Testis (tissue), 3 donors: ENCODE data around the gene MATN1. TPM values are rescaled to one million over a fixed set of nuclear protein-coding genes. Genes with fewer than 3 reads are reported as not detected.

ENCODE experiments used
- DNase-seq: peaks from one replicate; pipeline ENCODE4 v3.0.0-alpha.2; 2019
- H3K27ac ChIP-seq, 2 donors: fragments of 200-600 bp; sonication (generic); one replicate each; pipeline ENCODE4 v1.5.1; 2019
- H3K27me3 ChIP-seq: fragments of 200-600 bp; sonication (generic); one replicate; pipeline ENCODE4 v1.5.1; 2019
- H3K36me3 ChIP-seq: fragments of 200-600 bp; sonication (generic); one replicate; pipeline ENCODE4 v1.5.1; 2017; ENCODE audit warnings: low read depth; ENCODE audit errors: missing control alignments
- H3K4me1 ChIP-seq: fragments of 200-600 bp; sonication (generic); one replicate; pipeline ENCODE4 v1.5.1; 2019
- H3K4me3 ChIP-seq, 2 donors: fragments of 200-600 bp; sonication (generic); one replicate each; pipeline ENCODE4 v1.5.1; 2017 to 2019
- H3K9me3 ChIP-seq: fragments of 200-600 bp; sonication (generic); one replicate; pipeline ENCODE4 v1.5.1; 2017
- CTCF ChIP-seq, 3 experiments: fragments of 450-650 bp in 2 of 3; fragments of 200-600 bp in 1 of 3; sonication (generic) in 1 of 3; IDR thresholded peaks; one replicate each; pipeline ENCODE4 v1.5.1; 2016 to 2019; ENCODE audit warnings: antibody characterized with exemption in 3 of 3, mild to moderate bottlenecking in 2 of 3, moderate library complexity in 1 of 3
- POLR2A ChIP-seq: fragments of 450-650 bp; IDR thresholded peaks from one replicate; pipeline ENCODE4 v1.6.1; 2017; ENCODE audit warnings: antibody characterized with exemption, mild to moderate bottlenecking, moderate library complexity
- WGBS, 2 donors: methylation state at CpG; one replicate each; pipeline ENCODE4 v1.1.5; 2018; 5-methylcytosine and 5-hydroxymethylcytosine counted together
- intact Hi-C: fragments of 100-400 bp; cut with DNase I; formaldehyde crosslinking; loops from one replicate; pipeline ENCODE4 v1.15.1; 2023; ENCODE audit warnings: low total_unique reads
- polyA plus RNA-seq: library from polyadenylated mRNA; stranded (reverse); fragments of 350-450 nt; fragmentation: Illumina TruSeq; extraction: RNeasy Lipid Tissue Mini Kit (QIAGEN cat#74804); gene quantifications from one replicate; pipeline ENCODE4 v1.2.3, GENCODE V29; 2014; ENCODE audit warnings: low read depth, low replicate concordance; ENCODE audit not compliant: insufficient read depth
- total RNA-seq, 2 donors: library from RNA; depleted of rRNA; stranded (reverse); fragments of >200 nt; gene quantifications; one replicate each; pipeline ENCODE4 v1.2.3, GENCODE V29; 2016

Gene MATN1
- total and polyA plus RNA-seq, 3 donors from 2014 or later, result 0.32 to 0.62 (median 0.55) TPM

- no peaks in the 10 kb centered on the region for H3K9me3 ChIP-seq
- H3K4me3 ChIP-seq, result no peak overlapping the region
- H3K36me3 ChIP-seq, result no peaks in the 10 kb centered on the region
- TF ChIP-seq POLR2A, result no peak
- no peak for TF ChIP-seq CTCF (IDR thresholded peaks at IDR 0.05)
- 91 to 94% methylated on average over 6 of the region's 6 CpGs for WGBS, 2 donors
- H3K4me1 ChIP-seq, result no peaks in the 10 kb centered on the region
- H3K27me3 ChIP-seq, result no peaks in the 10 kb centered on the region
- no peak for DNase-seq
- intact Hi-C loops, result no loop called here
- H3K27ac ChIP-seq, result no peak overlapping the region
Observed at GRCh38 chr1:30755334-30755733, 31.9 kb upstream of the MATN1 start.

GRCh38 chr1:30754684-30755171 lies 31.3 kb upstream of the MATN1 start:
- no peak for DNase-seq
- 87 to 95% methylated on average over 6 to 9 of the region's 9 CpGs for WGBS, 2 donors
- TF ChIP-seq CTCF (IDR thresholded peaks at IDR 0.05), result no peak
- TF ChIP-seq POLR2A, result no peak

GRCh38 chr1:30753660-30754123 lies 30.3 kb upstream of the MATN1 start:
- Histone ChIP-seq H3K9me3 (no peaks in the 10 kb centered on the region), H3K27me3 (no peaks in the 10 kb centered on the region), H3K4me3 (no peak overlapping the region), H3K4me1 (no peaks in the 10 kb centered on the region), H3K27ac (no peak overlapping the region), H3K36me3 (no peaks in the 10 kb centered on the region)
- DNase-seq, result no peak
- TF ChIP-seq CTCF (IDR thresholded peaks at IDR 0.05) (no peak), POLR2A (no peak)
- intact Hi-C loops, result no loop called here
- WGBS, 2 donors, result 82 to 89% methylated on average over 13 of the region's 13 CpGs

More at GRCh38 chr1:30754684-30755171, 31.3 kb upstream of the MATN1 start:
- Histone ChIP-seq H3K27me3 (no peaks in the 10 kb centered on the region), H3K36me3 (no peaks in the 10 kb centered on the region), H3K4me1 (no peaks in the 10 kb centered on the region), H3K4me3 (no peak overlapping the region), H3K9me3 (no peaks in the 10 kb centered on the region), H3K27ac (no peak overlapping the region)
- intact Hi-C loops, result no loop called here

GRCh38 chr1:30753118-30753517 lies 29.7 kb upstream of the MATN1 start:
- no peaks in the 10 kb centered on the region for H3K36me3 ChIP-seq
- no peak overlapping the region for H3K27ac ChIP-seq
- no peak for TF ChIP-seq CTCF (IDR thresholded peaks at IDR 0.05)
- H3K4me3 ChIP-seq, result no peak overlapping the region
- WGBS, 2 donors, result 64 to 83% methylated on average over 3 of the region's 3 CpGs
- intact Hi-C loops, result no loop called here
- H3K4me1 ChIP-seq, result no peaks in the 10 kb centered on the region
- no peaks in the 10 kb centered on the region for H3K27me3 ChIP-seq
- no peaks in the 10 kb centered on the region for H3K9me3 ChIP-seq
- no peak for DNase-seq

- no peaks in the 10 kb centered on the region for H3K36me3 ChIP-seq
- H3K9me3 ChIP-seq, result no peaks in the 10 kb centered on the region
- 81 to 92% methylated on average over 9 of the region's 9 CpGs for WGBS, 2 donors
- TF ChIP-seq CTCF (IDR thresholded peaks at IDR 0.05) (no peak), POLR2A (no peak)
- H3K4me3 ChIP-seq, result no peak overlapping the region
- intact Hi-C loops, result no loop called here
- DNase-seq, result no peak
- H3K27me3 ChIP-seq, result no peaks in the 10 kb centered on the region
- H3K4me1 ChIP-seq, result no peaks in the 10 kb centered on the region
- no peak overlapping the region for H3K27ac ChIP-seq
Observed at GRCh38 chr1:30752651-30752908, 29.2 kb upstream of the MATN1 start.
